CD4-positive, CD25-positive, alpha-beta regulatory T cell (primary cell): ENCODE results near the gene G2E3. TPM values are rescaled to one million over a fixed set of nuclear protein-coding genes. Genes with fewer than 3 reads are reported as not detected.
"Not testable (repeated sequence)": the region's sequence is repeated elsewhere in the genome, so short reads cannot be mapped to it uniquely, and the experiment has no call there.

Experiments
- ATAC-seq, 2 donors: fragments of 150-1000 bp; cut with Tn5 transposase; one replicate each; pipeline ENCODE4 v1.10.0; 2021; ENCODE audit warnings: low read depth in 2 of 2, moderate number of reproducible peaks in 2 of 2, moderate library complexity in 1 of 2
- DNase-seq, 3 donors: peaks; one replicate each; pipeline versions ENCODE4 v3.0.0 to v3.0.0-alpha.2; 2012 to 2022; ENCODE audit warnings: mixed read lengths in 1 of 3
- H3K27ac ChIP-seq: one replicate; pipeline ENCODE4 v1.7.0; 2013; ENCODE audit warnings: mild to moderate bottlenecking, low read length; ENCODE audit not compliant: insufficient read depth, poor library complexity, severe bottlenecking
- H3K27me3 ChIP-seq: one replicate; pipeline ENCODE4 v1.7.0; 2013; ENCODE audit warnings: low read length; ENCODE audit not compliant: control insufficient read depth, insufficient read depth
- H3K36me3 ChIP-seq: one replicate; pipeline ENCODE4 v1.7.0; 2013; ENCODE audit warnings: mild to moderate bottlenecking, low read length, moderate library complexity; ENCODE audit not compliant: control insufficient read depth, insufficient read depth
- H3K4me1 ChIP-seq: 2 replicates; pipeline ENCODE4 v1.7.0; 2013; ENCODE audit warnings: mild to moderate bottlenecking, low read length; ENCODE audit not compliant: insufficient read depth, control insufficient read depth, poor library complexity, severe bottlenecking
- H3K4me3 ChIP-seq: one replicate; pipeline ENCODE4 v1.7.0; 2013; ENCODE audit warnings: low read depth, mild to moderate bottlenecking, low read length, moderate library complexity
- H3K9me3 ChIP-seq, 2 experiments: 1 replicate in 1 of 2; 2 replicates in 1 of 2; pipeline ENCODE4 v1.7.0; 2013; ENCODE audit warnings: low read length in 2 of 2, mild to moderate bottlenecking in 1 of 2, moderate library complexity in 1 of 2; ENCODE audit not compliant: control insufficient read depth in 2 of 2
- H3K27ac Mint-ChIP-seq, 3 donors: one replicate each; pipeline ENCODE4 v1.8.0; 2020 to 2022; ENCODE audit warnings: mild to moderate bottlenecking in 3 of 3, mixed read lengths in 3 of 3, moderate library complexity in 2 of 3
- H3K27me3 Mint-ChIP-seq: one replicate; pipeline ENCODE4 v1.8.0; 2022; ENCODE audit warnings: mild to moderate bottlenecking, mixed read lengths
- H3K36me3 Mint-ChIP-seq: one replicate; pipeline ENCODE4 v1.8.0; 2020; ENCODE audit warnings: mixed read lengths
- H3K4me1 Mint-ChIP-seq, 4 donors: one replicate each; pipeline ENCODE4 v1.8.0; 2020 to 2022; ENCODE audit warnings: mixed read lengths in 4 of 4, mild to moderate bottlenecking in 1 of 4
- H3K4me3 Mint-ChIP-seq, 4 donors: one replicate each; pipeline ENCODE4 v1.8.0; 2020 to 2022; ENCODE audit warnings: mild to moderate bottlenecking in 4 of 4, mixed read lengths in 4 of 4, moderate library complexity in 3 of 4
- H3K9me3 Mint-ChIP-seq, 7 donors: one replicate each; pipeline ENCODE4 v1.8.0; 2020 to 2022; ENCODE audit warnings: mixed read lengths in 7 of 7, mild to moderate bottlenecking in 3 of 7, moderate library complexity in 2 of 7
- polyA plus RNA-seq, 4 donors: library from polyadenylated mRNA; unstranded; fragments of 300-500 nt; fragmentation: Illumina TruSeq; gene quantifications; one replicate each; pipeline ENCODE4 v1.2.3, GENCODE V29; 2021
- total RNA-seq: library from RNA; stranded (reverse); gene quantifications from one replicate; pipeline ENCODE4 v1.2.3, GENCODE V29; 2022

G2E3 gene
- total and polyA plus RNA-seq, 5 donors from 2014 or later: 13.5 to 23.9 (median 17.1) TPM

GRCh38 chr14:30623412-30624131, 64.6 kb downstream of the G2E3 start:
- Histone ChIP-seq H3K36me3 (peaks cover 3% of the 10 kb centered on the region), H3K4me1 (peaks cover 41% of the 10 kb centered on the region), H3K9me3 (no peaks in the 10 kb centered on the region), H3K4me3 (peak overlapping the region; percentile 88), H3K27ac (no peak overlapping the region), H3K27me3 (no peaks in the 10 kb centered on the region)
- ATAC-seq (no peak), DNase-seq (no peak)
- peaks cover 36 to 64% (median 48%) of the 10 kb centered on the region in 4 donors for H3K4me1 Mint-ChIP-seq
- H3K27me3 Mint-ChIP-seq: no peaks in the 10 kb centered on the region
- peak overlapping the region in 1 of 3 donors; percentile 97 for H3K27ac Mint-ChIP-seq
- no peaks in the 10 kb centered on the region for H3K9me3 Mint-ChIP-seq
- H3K36me3 Mint-ChIP-seq: peaks cover 7% of the 10 kb centered on the region
- peak overlapping the region; percentile 96 to 99 (median 98) for H3K4me3 Mint-ChIP-seq

GRCh38 chr14:30624132-30624423, 65.1 kb downstream of the G2E3 start:
- H3K4me3 ChIP-seq: peak overlapping the region; percentile 88
- no peaks in the 10 kb centered on the region for H3K27me3 ChIP-seq
- H3K27ac ChIP-seq: no peak overlapping the region
- H3K9me3 Mint-ChIP-seq: no peaks in the 10 kb centered on the region
- H3K27ac Mint-ChIP-seq: peak overlapping the region in 2 of 3 donors; percentile 15 to 65
- ATAC-seq (no peak), DNase-seq (no peak)
- H3K9me3 ChIP-seq: no peaks in the 10 kb centered on the region
- peaks cover 41 to 69% (median 50%) of the 10 kb centered on the region in 4 donors for H3K4me1 Mint-ChIP-seq
- H3K36me3 Mint-ChIP-seq: peaks cover 7% of the 10 kb centered on the region
- H3K4me1 ChIP-seq: peaks cover 41% of the 10 kb centered on the region
- H3K27me3 Mint-ChIP-seq: no peaks in the 10 kb centered on the region
- H3K4me3 Mint-ChIP-seq: peak overlapping the region; percentile 53 to 99 (median 88)
- H3K36me3 ChIP-seq: peaks cover 3% of the 10 kb centered on the region

- H3K27me3 Mint-ChIP-seq: no peaks in the 10 kb centered on the region
- H3K27me3 ChIP-seq: no peaks in the 10 kb centered on the region
- peaks cover 5% of the 10 kb centered on the region for H3K36me3 ChIP-seq
- H3K36me3 Mint-ChIP-seq: peaks cover 7% of the 10 kb centered on the region
- H3K4me3 Mint-ChIP-seq: no peak overlapping the region
- no peak overlapping the region for H3K27ac Mint-ChIP-seq
- H3K4me1 Mint-ChIP-seq: peaks cover 40 to 65% (median 48%) of the 10 kb centered on the region in 4 donors
- peaks cover 41% of the 10 kb centered on the region for H3K4me1 ChIP-seq
- no peaks in the 10 kb centered on the region for H3K9me3 ChIP-seq
- no peak overlapping the region for H3K4me3 ChIP-seq
- no peaks in the 10 kb centered on the region for H3K9me3 Mint-ChIP-seq
- no peak overlapping the region for H3K27ac ChIP-seq
- ATAC-seq (no peak), DNase-seq (no peak)
These were observed 66.6 kb downstream of the G2E3 start for GRCh38 chr14:30625533-30625932.

GRCh38 chr14:30629432-30629831, 70.5 kb downstream of the G2E3 start:
- not testable (repeated sequence) for H3K27ac ChIP-seq, H3K27me3 ChIP-seq, H3K4me3 Mint-ChIP-seq, ATAC-seq, H3K9me3 ChIP-seq, H3K27me3 Mint-ChIP-seq, H3K9me3 Mint-ChIP-seq, DNase-seq, H3K27ac Mint-ChIP-seq, H3K4me3 ChIP-seq
- H3K36me3 ChIP-seq: peaks cover 35% of the 10 kb centered on the region
- peaks cover 13% of the 10 kb centered on the region for H3K4me1 ChIP-seq
- H3K36me3 Mint-ChIP-seq: peaks cover 15% of the 10 kb centered on the region
- peaks cover 32 to 55% (median 41%) of the 10 kb centered on the region in 4 donors for H3K4me1 Mint-ChIP-seq

- peaks cover 43% of the 10 kb centered on the region for H3K36me3 ChIP-seq
These were observed 71.3 kb downstream of the G2E3 start for GRCh38 chr14:30630248-30630647.

GRCh38 chr14:30632730-30633129, 73.8 kb downstream of the G2E3 start:
- peak overlapping the region; percentile 19 for H3K27ac ChIP-seq
- no peak overlapping the region for H3K4me3 ChIP-seq
- no peak for ATAC-seq
- no peaks in the 10 kb centered on the region for H3K27me3 Mint-ChIP-seq
- no peaks in the 10 kb centered on the region for H3K4me1 ChIP-seq
- H3K36me3 ChIP-seq: peaks cover 52% of the 10 kb centered on the region
- H3K4me1 Mint-ChIP-seq: peaks cover 27 to 38% (median 34%) of the 10 kb centered on the region in 4 donors
- H3K4me3 Mint-ChIP-seq: peak overlapping the region in 1 of 4 donors; percentile 28
- H3K9me3 ChIP-seq: no peaks in the 10 kb centered on the region
- peaks cover 41% of the 10 kb centered on the region for H3K36me3 Mint-ChIP-seq
- H3K27ac Mint-ChIP-seq: no peak overlapping the region
- DNase-seq: no peak
- H3K27me3 ChIP-seq: no peaks in the 10 kb centered on the region
- H3K9me3 Mint-ChIP-seq: no peaks in the 10 kb centered on the region

More at GRCh38 chr14:30630248-30630647, 71.3 kb downstream of the G2E3 start:
- H3K4me3 Mint-ChIP-seq: no peak overlapping the region
- DNase-seq: no peak
- no peak overlapping the region for H3K27ac Mint-ChIP-seq
- peaks cover 25 to 48% (median 34%) of the 10 kb centered on the region in 4 donors for H3K4me1 Mint-ChIP-seq
- no peaks in the 10 kb centered on the region for H3K9me3 ChIP-seq
- no peaks in the 10 kb centered on the region for H3K9me3 Mint-ChIP-seq
- peaks cover 7% of the 10 kb centered on the region for H3K4me1 ChIP-seq
- no peaks in the 10 kb centered on the region for H3K27me3 Mint-ChIP-seq
- no peak overlapping the region for H3K27ac ChIP-seq
- H3K27me3 ChIP-seq: no peaks in the 10 kb centered on the region
- H3K4me3 ChIP-seq: no peak overlapping the region
- peaks cover 21% of the 10 kb centered on the region for H3K36me3 Mint-ChIP-seq
- no peak for ATAC-seq

- no peak for DNase-seq
- H3K27me3 Mint-ChIP-seq: no peaks in the 10 kb centered on the region
- H3K4me1 Mint-ChIP-seq: peaks cover 12 to 20% (median 16%) of the 10 kb centered on the region in 4 donors
- Histone ChIP-seq H3K27me3 (no peaks in the 10 kb centered on the region), H3K27ac (no peak overlapping the region), H3K9me3 (no peaks in the 10 kb centered on the region), H3K36me3 (peaks cover 61% of the 10 kb centered on the region), H3K4me3 (no peak overlapping the region), H3K4me1 (no peaks in the 10 kb centered on the region)
- peaks cover 55% of the 10 kb centered on the region for H3K36me3 Mint-ChIP-seq
- H3K4me3 Mint-ChIP-seq: no peak overlapping the region
- H3K27ac Mint-ChIP-seq: no peak overlapping the region
- H3K9me3 Mint-ChIP-seq: peaks cover 0 to 1% (median 0%) of the 10 kb centered on the region in 7 donors
- ATAC-seq: no peak
These were observed 80.0 kb downstream of the G2E3 start for GRCh38 chr14:30638926-30639325.

GRCh38 chr14:30641207-30641606, 82.2 kb downstream of the G2E3 start:
- Mint-ChIP-seq H3K4me1 (peaks cover 15 to 28% (median 19%) of the 10 kb centered on the region in 4 donors), H3K27me3 (no peaks in the 10 kb centered on the region), H3K27ac (no peak overlapping the region), H3K36me3 (peaks cover 57% of the 10 kb centered on the region), H3K9me3 (peaks cover 0 to 11% (median 3%) of the 10 kb centered on the region in 7 donors), H3K4me3 (no peak overlapping the region)
- no peak overlapping the region for H3K27ac ChIP-seq
- H3K4me3 ChIP-seq: no peak overlapping the region
- H3K27me3 ChIP-seq: no peaks in the 10 kb centered on the region
- peaks cover 61% of the 10 kb centered on the region for H3K36me3 ChIP-seq
- H3K9me3 ChIP-seq: peaks cover 0 to 4% of the 10 kb centered on the region in 2 experiments
- H3K4me1 ChIP-seq: no peaks in the 10 kb centered on the region
- ATAC-seq: no peak
- no peak for DNase-seq
